ENCODE data around the gene PPP1R7. TPM values are rescaled to one million over a fixed set of nuclear protein-coding genes. Genes with fewer than 3 reads are reported as not detected.

PPP1R7 gene
- total RNA-seq, 1 donor from 2014 or later: 55.5 TPM

- Mint-ChIP-seq H3K4me3 (ENCODE audit: unreplicated experiment) (no peak overlapping the region), H3K27ac (ENCODE audit: unreplicated experiment) (no peak overlapping the region), H3K27me3 (ENCODE audit: unreplicated experiment) (no peaks in the 10 kb centered on the region), H3K36me3 (ENCODE audit: unreplicated experiment) (peaks cover 7% of the 10 kb centered on the region), H3K4me1 (ENCODE audit: unreplicated experiment) (peaks cover 1% of the 10 kb centered on the region), H3K9me3 (ENCODE audit: unreplicated experiment) (no peaks in the 10 kb centered on the region)
- DNase-seq (ENCODE audit: extremely low spot score, unreplicated experiment): no peak
- no peak for TF ChIP-seq CTCF (IDR thresholded peaks at IDR 0.05)
Measured at GRCh38 chr2:241184901-241185300, 34.6 kb downstream of the PPP1R7 start.

GRCh38 chr2:241185961-241186360 is 35.7 kb downstream of the PPP1R7 start:
- no peak overlapping the region for H3K27ac Mint-ChIP-seq (ENCODE audit: unreplicated experiment)

GRCh38 chr2:241187101-241187917 is 37.0 kb downstream of the PPP1R7 start:
- no peak for TF ChIP-seq CTCF (IDR thresholded peaks at IDR 0.05)
- Mint-ChIP-seq H3K27ac (ENCODE audit: unreplicated experiment) (no peak overlapping the region), H3K9me3 (ENCODE audit: unreplicated experiment) (no peaks in the 10 kb centered on the region), H3K36me3 (ENCODE audit: unreplicated experiment) (peaks cover 4% of the 10 kb centered on the region), H3K4me1 (ENCODE audit: unreplicated experiment) (peaks cover 1% of the 10 kb centered on the region), H3K4me3 (ENCODE audit: unreplicated experiment) (no peak overlapping the region), H3K27me3 (ENCODE audit: unreplicated experiment) (no peaks in the 10 kb centered on the region)
- no peak for DNase-seq (ENCODE audit: extremely low spot score, unreplicated experiment)

More at GRCh38 chr2:241185961-241186360, 35.7 kb downstream of the PPP1R7 start:
- H3K36me3 Mint-ChIP-seq (ENCODE audit: unreplicated experiment): peaks cover 4% of the 10 kb centered on the region
- TF ChIP-seq CTCF (IDR thresholded peaks at IDR 0.05): no peak
- no peaks in the 10 kb centered on the region for H3K27me3 Mint-ChIP-seq (ENCODE audit: unreplicated experiment)
- H3K4me1 Mint-ChIP-seq (ENCODE audit: unreplicated experiment): peaks cover 1% of the 10 kb centered on the region
- H3K4me3 Mint-ChIP-seq (ENCODE audit: unreplicated experiment): no peak overlapping the region
- DNase-seq (ENCODE audit: extremely low spot score, unreplicated experiment): no peak
- H3K9me3 Mint-ChIP-seq (ENCODE audit: unreplicated experiment): no peaks in the 10 kb centered on the region

- H3K27me3 Mint-ChIP-seq (ENCODE audit: unreplicated experiment): no peaks in the 10 kb centered on the region
- H3K36me3 Mint-ChIP-seq (ENCODE audit: unreplicated experiment): peaks cover 4% of the 10 kb centered on the region
- TF ChIP-seq CTCF (IDR thresholded peaks at IDR 0.05): no peak
- H3K9me3 Mint-ChIP-seq (ENCODE audit: unreplicated experiment): no peaks in the 10 kb centered on the region
- no peak overlapping the region for H3K4me3 Mint-ChIP-seq (ENCODE audit: unreplicated experiment)
- peaks cover 1% of the 10 kb centered on the region for H3K4me1 Mint-ChIP-seq (ENCODE audit: unreplicated experiment)
- no peak overlapping the region for H3K27ac Mint-ChIP-seq (ENCODE audit: unreplicated experiment)
- no peak for DNase-seq (ENCODE audit: extremely low spot score, unreplicated experiment)
Measured at GRCh38 chr2:241187918-241188234, 37.6 kb downstream of the PPP1R7 start.

GRCh38 chr2:241188361-241189092 is 38.3 kb downstream of the PPP1R7 start, which contains the start of gene ANO7:
Gene ANO7 (plus strand): TSS chr2:241188677. CDS start chr2:241190064, 1,387 bp downstream.
- no peak within 1 kb of the TSS for H3K4me3 Mint-ChIP-seq (ENCODE audit: unreplicated experiment)
- H3K27me3 Mint-ChIP-seq (ENCODE audit: unreplicated experiment): no peaks in the 10 kb centered on the region
- no peak for TF ChIP-seq CTCF (IDR thresholded peaks at IDR 0.05)
- no peak for DNase-seq (ENCODE audit: extremely low spot score, unreplicated experiment)
- peaks cover 3% of the 10 kb centered on the region for H3K36me3 Mint-ChIP-seq (ENCODE audit: unreplicated experiment)
- no peak within 1 kb of the TSS for H3K27ac Mint-ChIP-seq (ENCODE audit: unreplicated experiment)
- peaks cover 1% of the 10 kb centered on the region for H3K4me1 Mint-ChIP-seq (ENCODE audit: unreplicated experiment)
- no peaks in the 10 kb centered on the region for H3K9me3 Mint-ChIP-seq (ENCODE audit: unreplicated experiment)

Data from osteocyte (in vitro differentiated cells).